Nephron progenitor cell (in vitro differentiated cells): ENCODE data around the gene ARMC3.
"Not testable (repeated sequence)": the region's sequence is repeated elsewhere in the genome, so short reads cannot be mapped to it uniquely, and the experiment has no call there.

Source experiments
- DNase-seq: peaks from one replicate; pipeline ENCODE4 v3.0.0; 2021
- H3K27ac Mint-ChIP-seq: 2 replicates; pipeline ENCODE4 v1.8.0; 2021; ENCODE audit warnings: mild to moderate bottlenecking, moderate library complexity, mixed read lengths
- H3K27me3 Mint-ChIP-seq: 2 replicates; pipeline ENCODE4 v1.8.0; 2021; ENCODE audit warnings: mild to moderate bottlenecking, low read depth, mixed read lengths; ENCODE audit not compliant: poor library complexity
- H3K36me3 Mint-ChIP-seq: 2 replicates; pipeline ENCODE4 v1.8.0; 2021; ENCODE audit warnings: low read depth, mixed read lengths
- H3K4me1 Mint-ChIP-seq: 2 replicates; pipeline ENCODE4 v1.8.0; 2021; ENCODE audit warnings: mixed read lengths
- H3K4me3 Mint-ChIP-seq: 2 replicates; pipeline ENCODE4 v1.8.0; 2021; ENCODE audit warnings: mild to moderate bottlenecking, moderate library complexity, mixed read lengths
- H3K9me3 Mint-ChIP-seq: 2 replicates; pipeline ENCODE4 v1.8.0; 2021; ENCODE audit warnings: mild to moderate bottlenecking, moderate library complexity, mixed read lengths
- TF ChIP-seq, protein P1 (sequence below): fragments of 200-600 bp; sonication (generic); IDR thresholded peaks from 2 replicates; pipeline ENCODE4 v1.5.0; 2021; ENCODE audit warnings: antibody characterized with exemption

Gene ARMC3

GRCh38 chr10:22897371-22897770 is 30.5 kb upstream of the ARMC3 start:
- peaks cover 7% of the 10 kb centered on the region for H3K36me3 Mint-ChIP-seq
- H3K9me3 Mint-ChIP-seq, result peaks cover 34% of the 10 kb centered on the region
- TF ChIP-seq, protein P1, sequence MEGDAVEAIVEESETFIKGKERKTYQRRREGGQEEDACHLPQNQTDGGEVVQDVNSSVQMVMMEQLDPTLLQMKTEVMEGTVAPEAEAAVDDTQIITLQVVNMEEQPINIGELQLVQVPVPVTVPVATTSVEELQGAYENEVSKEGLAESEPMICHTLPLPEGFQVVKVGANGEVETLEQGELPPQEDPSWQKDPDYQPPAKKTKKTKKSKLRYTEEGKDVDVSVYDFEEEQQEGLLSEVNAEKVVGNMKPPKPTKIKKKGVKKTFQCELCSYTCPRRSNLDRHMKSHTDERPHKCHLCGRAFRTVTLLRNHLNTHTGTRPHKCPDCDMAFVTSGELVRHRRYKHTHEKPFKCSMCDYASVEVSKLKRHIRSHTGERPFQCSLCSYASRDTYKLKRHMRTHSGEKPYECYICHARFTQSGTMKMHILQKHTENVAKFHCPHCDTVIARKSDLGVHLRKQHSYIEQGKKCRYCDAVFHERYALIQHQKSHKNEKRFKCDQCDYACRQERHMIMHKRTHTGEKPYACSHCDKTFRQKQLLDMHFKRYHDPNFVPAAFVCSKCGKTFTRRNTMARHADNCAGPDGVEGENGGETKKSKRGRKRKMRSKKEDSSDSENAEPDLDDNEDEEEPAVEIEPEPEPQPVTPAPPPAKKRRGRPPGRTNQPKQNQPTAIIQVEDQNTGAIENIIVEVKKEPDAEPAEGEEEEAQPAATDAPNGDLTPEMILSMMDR, result no peak
- H3K27ac Mint-ChIP-seq, result no peak overlapping the region
- H3K4me1 Mint-ChIP-seq, result no peaks in the 10 kb centered on the region
- no peak for DNase-seq
- no peak overlapping the region for H3K4me3 Mint-ChIP-seq
- H3K27me3 Mint-ChIP-seq, result peaks cover 3% of the 10 kb centered on the region

DNA sequence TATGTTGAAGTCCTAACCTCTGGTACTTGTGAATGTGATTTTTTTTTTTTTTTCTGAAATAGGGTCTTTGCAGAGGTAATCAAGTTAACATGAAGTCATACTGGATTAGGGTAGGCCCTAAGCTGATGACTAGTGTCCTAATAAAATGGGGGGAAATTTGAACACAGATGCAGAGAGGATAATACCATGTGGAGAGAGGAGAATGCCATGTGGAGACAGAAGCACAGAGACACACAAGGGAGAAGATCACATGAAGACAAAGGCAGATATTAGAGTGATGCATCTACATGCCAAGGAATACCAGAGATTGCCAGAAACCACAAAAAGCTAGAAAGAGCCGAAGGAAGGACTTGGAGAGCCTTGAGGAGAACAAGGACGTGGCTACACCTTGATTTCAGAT is 28.5 kb upstream of the ARMC3 start:
- no peak overlapping the region for H3K27ac Mint-ChIP-seq
- H3K9me3 Mint-ChIP-seq, result peaks cover 42% of the 10 kb centered on the region
- no peaks in the 10 kb centered on the region for H3K4me1 Mint-ChIP-seq
- TF ChIP-seq, protein P1, result no peak
- no peak for DNase-seq
- H3K4me3 Mint-ChIP-seq, result no peak overlapping the region
- peaks cover 3% of the 10 kb centered on the region for H3K27me3 Mint-ChIP-seq
- peaks cover 7% of the 10 kb centered on the region for H3K36me3 Mint-ChIP-seq

DNA sequence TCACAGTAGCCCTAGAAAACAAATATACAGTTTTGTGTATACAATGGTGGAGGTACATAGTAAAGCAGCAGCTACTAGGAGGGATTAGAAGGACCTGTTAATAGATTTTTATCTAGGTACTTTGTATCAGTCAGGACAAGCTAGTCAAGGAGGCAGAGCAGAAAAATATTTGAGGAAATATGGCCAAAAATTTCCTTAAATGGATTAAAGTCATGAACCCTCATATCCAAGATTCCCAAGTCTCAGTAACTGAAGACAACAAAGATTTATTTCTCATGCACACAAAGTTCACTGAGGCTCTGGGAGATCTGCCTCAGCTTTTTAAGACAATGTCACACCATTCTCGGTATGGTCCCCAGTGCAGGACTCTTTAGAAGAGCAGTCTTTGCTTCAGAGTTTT is 28.1 kb upstream of the ARMC3 start:
- Mint-ChIP-seq H3K27ac (no peak overlapping the region), H3K4me1 (no peaks in the 10 kb centered on the region), H3K27me3 (peaks cover 3% of the 10 kb centered on the region), H3K4me3 (no peak overlapping the region), H3K9me3 (peaks cover 47% of the 10 kb centered on the region), H3K36me3 (peaks cover 7% of the 10 kb centered on the region)
- TF ChIP-seq, protein P1, result no peak
- no peak for DNase-seq

DNA sequence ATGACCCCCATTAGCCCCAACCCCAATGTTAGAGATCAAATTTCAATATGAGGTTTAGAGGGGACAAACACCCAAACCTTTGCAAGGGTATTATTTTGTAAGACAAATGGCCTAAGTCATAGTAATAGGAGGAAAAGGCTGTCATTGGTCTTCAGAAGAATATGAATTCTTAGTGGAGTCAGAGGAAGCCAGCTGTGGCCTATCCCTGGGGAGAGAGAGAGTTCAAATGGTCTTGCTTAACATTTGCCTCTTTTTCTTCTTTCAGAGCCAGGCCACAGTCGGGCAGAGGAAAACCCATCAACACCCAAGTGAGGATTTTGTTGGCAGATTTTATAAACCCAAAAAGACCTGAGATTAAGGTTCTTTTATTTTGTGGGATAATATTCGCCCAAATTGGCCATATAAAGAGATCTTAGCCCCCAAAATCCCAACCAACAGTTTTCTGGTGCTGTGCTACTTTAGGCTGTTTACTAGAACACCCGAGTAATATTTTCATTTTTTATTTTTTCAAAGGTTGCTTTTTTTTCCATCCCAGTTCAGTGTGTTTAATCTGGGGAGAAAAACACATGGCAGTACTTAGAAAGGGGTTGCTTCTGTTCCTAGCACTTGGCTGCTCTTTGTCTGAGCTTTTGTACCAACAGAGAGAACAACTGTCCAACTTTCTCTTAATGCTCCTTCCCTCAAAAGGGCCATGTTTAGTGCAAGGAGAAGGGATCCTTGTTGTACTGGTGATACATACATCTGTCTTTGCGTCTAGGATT is 26.8 kb upstream of the ARMC3 start:
- TF ChIP-seq, protein P1, result no peak
- Mint-ChIP-seq H3K27ac (no peak overlapping the region), H3K9me3 (peaks cover 56% of the 10 kb centered on the region), H3K36me3 (peaks cover 7% of the 10 kb centered on the region), H3K27me3 (peaks cover 3% of the 10 kb centered on the region), H3K4me1 (no peaks in the 10 kb centered on the region), H3K4me3 (no peak overlapping the region)
- no peak for DNase-seq

- not testable (repeated sequence) for H3K4me3 Mint-ChIP-seq, H3K27ac Mint-ChIP-seq, DNase-seq, H3K27me3 Mint-ChIP-seq, H3K36me3 Mint-ChIP-seq, H3K4me1 Mint-ChIP-seq
- peaks cover 58% of the 10 kb centered on the region for H3K9me3 Mint-ChIP-seq
Observed at GRCh38 chr10:22902147-22902546, 25.7 kb upstream of the ARMC3 start.

- TF ChIP-seq, protein P1, result no peak
- H3K4me3 Mint-ChIP-seq, result no peak overlapping the region
- H3K9me3 Mint-ChIP-seq, result peaks cover 74% of the 10 kb centered on the region
- H3K4me1 Mint-ChIP-seq, result no peaks in the 10 kb centered on the region
- H3K27ac Mint-ChIP-seq, result no peak overlapping the region
- H3K36me3 Mint-ChIP-seq, result peaks cover 12% of the 10 kb centered on the region
- peaks cover 3% of the 10 kb centered on the region for H3K27me3 Mint-ChIP-seq
- DNase-seq, result no peak
Observed at GRCh38 chr10:22903694-22904093, 24.2 kb upstream of the ARMC3 start.
